Measurements from ENCODE around the gene NFATC1.

NFATC1 gene

GRCh38 chr18:79542876-79543750 is 147.4 kb downstream of the NFATC1 start:
- TF ChIP-seq, protein P1, sequence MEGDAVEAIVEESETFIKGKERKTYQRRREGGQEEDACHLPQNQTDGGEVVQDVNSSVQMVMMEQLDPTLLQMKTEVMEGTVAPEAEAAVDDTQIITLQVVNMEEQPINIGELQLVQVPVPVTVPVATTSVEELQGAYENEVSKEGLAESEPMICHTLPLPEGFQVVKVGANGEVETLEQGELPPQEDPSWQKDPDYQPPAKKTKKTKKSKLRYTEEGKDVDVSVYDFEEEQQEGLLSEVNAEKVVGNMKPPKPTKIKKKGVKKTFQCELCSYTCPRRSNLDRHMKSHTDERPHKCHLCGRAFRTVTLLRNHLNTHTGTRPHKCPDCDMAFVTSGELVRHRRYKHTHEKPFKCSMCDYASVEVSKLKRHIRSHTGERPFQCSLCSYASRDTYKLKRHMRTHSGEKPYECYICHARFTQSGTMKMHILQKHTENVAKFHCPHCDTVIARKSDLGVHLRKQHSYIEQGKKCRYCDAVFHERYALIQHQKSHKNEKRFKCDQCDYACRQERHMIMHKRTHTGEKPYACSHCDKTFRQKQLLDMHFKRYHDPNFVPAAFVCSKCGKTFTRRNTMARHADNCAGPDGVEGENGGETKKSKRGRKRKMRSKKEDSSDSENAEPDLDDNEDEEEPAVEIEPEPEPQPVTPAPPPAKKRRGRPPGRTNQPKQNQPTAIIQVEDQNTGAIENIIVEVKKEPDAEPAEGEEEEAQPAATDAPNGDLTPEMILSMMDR (IDR thresholded peaks at IDR 0.05): no peak
- Histone ChIP-seq H3K4me3 (no peak overlapping the region), H3K27ac (no peak overlapping the region)
- no peak for DNase-seq (ENCODE audit: low spot score)

DNA sequence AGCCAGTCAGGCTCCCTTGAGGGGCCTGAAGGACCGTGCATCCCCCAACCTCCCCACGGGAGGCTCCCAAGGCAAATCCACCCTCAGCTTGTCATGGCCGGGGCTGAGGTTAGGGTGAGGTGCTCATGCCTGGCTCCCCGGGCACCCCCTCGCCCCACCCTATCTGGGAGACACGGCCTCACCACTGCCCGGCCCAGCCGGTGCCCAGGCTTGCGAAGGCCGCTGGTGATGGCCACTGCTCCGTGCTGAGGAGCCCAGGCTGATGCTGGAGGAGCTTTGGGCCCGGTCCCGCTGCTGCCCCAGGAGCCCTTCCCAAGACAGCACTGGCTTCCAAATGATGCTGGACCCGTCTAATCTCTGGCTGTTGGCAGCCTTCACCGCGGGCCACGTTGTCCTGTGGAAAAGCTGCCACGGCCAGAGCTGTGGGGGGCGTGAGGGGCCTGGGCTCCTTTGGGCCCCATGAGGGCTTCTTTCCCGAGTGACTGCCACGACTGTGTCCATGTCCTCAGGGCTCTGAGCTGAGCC is 148.2 kb downstream of the NFATC1 start:
- TF ChIP-seq, protein P1 (IDR thresholded peaks at IDR 0.05): no peak
- Histone ChIP-seq H3K27ac (no peak overlapping the region), H3K4me3 (no peak overlapping the region)
- no peak for DNase-seq (ENCODE audit: low spot score)

DNA sequence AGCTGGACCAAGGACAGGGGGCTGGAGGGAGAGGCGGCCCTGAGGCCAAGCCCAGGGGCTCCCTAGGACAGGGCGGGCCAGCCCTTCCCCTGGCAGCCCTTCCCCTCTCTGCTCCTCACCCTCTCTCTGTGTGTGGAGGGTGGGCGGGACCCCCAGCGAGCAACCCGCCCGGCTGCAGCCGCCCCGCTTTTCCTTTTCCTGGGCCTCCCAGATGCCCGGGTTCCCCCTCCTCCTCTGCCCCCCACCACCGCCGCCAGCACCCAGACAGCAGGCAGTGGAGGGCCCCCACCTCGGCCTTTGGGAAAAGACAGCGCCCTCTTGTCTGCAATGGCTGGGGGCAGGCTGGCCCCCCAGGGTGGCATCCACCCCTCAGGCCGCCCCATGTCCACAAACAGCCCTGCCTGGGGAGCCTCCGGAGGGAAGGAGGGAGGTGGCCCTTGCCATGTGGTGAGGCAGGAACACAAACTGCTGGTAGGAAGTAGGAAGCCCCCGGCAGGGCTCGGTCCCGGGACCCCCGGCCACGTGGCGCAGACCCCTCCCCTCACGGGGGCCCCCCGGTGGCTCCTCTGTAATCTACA is 148.7 kb downstream of the NFATC1 start:
- TF ChIP-seq, protein P1 (IDR thresholded peaks at IDR 0.05): no peak
- DNase-seq (ENCODE audit: low spot score): no peak
- H3K4me3 ChIP-seq: no peak overlapping the region
- H3K27ac ChIP-seq: no peak overlapping the region

- H3K27ac ChIP-seq: no peak overlapping the region
- TF ChIP-seq, protein P1 (IDR thresholded peaks at IDR 0.05): no peak
- H3K4me3 ChIP-seq: no peak overlapping the region
- no peak for DNase-seq (ENCODE audit: low spot score)
These were observed 149.5 kb downstream of the NFATC1 start for GRCh38 chr18:79545255-79545654.

GRCh38 chr18:79545736-79546171 is 150.0 kb downstream of the NFATC1 start:
- Histone ChIP-seq H3K27ac (no peak overlapping the region), H3K4me3 (no peak overlapping the region)
- DNase-seq (ENCODE audit: low spot score): no peak
- TF ChIP-seq, protein P1 (IDR thresholded peaks at IDR 0.05): no peak

GRCh38 chr18:79546781-79547272 is 151.1 kb downstream of the NFATC1 start:
- Histone ChIP-seq H3K4me3 (no peak overlapping the region), H3K27ac (no peak overlapping the region)
- no peak for DNase-seq (ENCODE audit: low spot score)
- TF ChIP-seq, protein P1 (IDR thresholded peaks at IDR 0.05): no peak

Data from coronary artery (tissue), 2 donors.